GM12874 (cell line): ENCODE results near the gene CREB3L1.

Source experiments
- TF ChIP-seq, protein P1 (sequence below): IDR thresholded peaks from 2 replicates; pipeline ENCODE4 v1.5.1; 2011; ENCODE audit warnings: low read depth, mild to moderate bottlenecking, control low read depth, low read length, moderate library complexity; ENCODE audit not compliant: insufficient read depth

CREB3L1 gene

DNA sequence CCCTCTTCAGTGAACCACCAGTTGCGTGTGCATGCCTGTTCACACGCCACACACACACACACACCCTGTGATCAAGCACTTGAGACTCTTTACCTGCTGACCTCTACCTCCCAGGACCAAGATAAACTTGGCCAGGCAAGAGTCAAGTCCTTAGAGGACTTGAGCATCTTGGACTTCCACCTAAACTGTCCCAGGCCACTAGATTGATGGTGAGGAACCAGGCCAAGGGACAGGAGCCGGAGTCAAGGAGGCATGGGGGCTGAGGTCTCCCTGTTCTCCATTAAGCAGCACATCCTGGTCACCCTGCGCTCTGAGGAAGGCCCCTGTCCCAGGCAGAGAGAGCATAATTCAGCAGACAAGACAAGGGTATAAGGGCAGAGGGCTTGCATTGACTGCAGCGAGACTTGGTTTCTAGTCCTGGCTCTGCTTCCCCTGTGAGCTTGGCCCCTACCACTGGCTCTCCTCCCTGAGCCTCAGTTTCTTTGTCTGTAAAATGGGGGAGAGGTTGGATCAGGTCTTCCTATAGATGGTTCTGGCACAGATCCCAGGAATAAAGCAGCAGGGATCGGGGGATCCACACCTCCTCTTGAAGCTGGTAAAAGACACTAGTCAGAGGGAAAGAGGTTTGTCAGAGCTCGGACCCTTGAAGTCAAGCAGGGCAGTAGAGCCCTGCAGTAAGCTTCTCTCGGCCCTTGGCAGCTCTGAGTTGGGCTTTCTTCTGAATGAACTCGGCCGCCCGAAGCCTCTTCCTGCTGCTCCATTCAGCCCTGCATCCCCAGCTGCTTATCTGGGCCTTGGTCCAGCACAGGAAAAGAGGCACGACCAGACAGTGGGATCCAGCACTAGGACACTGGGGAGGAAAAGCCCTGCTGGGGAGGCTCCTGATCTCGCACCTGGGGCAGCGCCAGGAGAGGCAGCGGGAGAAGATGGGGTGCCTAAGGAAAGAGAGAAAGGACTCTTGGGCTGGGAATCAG lies 2.0 kb downstream of the CREB3L1 start:
- TF ChIP-seq, protein P1, sequence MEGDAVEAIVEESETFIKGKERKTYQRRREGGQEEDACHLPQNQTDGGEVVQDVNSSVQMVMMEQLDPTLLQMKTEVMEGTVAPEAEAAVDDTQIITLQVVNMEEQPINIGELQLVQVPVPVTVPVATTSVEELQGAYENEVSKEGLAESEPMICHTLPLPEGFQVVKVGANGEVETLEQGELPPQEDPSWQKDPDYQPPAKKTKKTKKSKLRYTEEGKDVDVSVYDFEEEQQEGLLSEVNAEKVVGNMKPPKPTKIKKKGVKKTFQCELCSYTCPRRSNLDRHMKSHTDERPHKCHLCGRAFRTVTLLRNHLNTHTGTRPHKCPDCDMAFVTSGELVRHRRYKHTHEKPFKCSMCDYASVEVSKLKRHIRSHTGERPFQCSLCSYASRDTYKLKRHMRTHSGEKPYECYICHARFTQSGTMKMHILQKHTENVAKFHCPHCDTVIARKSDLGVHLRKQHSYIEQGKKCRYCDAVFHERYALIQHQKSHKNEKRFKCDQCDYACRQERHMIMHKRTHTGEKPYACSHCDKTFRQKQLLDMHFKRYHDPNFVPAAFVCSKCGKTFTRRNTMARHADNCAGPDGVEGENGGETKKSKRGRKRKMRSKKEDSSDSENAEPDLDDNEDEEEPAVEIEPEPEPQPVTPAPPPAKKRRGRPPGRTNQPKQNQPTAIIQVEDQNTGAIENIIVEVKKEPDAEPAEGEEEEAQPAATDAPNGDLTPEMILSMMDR: no peak

DNA sequence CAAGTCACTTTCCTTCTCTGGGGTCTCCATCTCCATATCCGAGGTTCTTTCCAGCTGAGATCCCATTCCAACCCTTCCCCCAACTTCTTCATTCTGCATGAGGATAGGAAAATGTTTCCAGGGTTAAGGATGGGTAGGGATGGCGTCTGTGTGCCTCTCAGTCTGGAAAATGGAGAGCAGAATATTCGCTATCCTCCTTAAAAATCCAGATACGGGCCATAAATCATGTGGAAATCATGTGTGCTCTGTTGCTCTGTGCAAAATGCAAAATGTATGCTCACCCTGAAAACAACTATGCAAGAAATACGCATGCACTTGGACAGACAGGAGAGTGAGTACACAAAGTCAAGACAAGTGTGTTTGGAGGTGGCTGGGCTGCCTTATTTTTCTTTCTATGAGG lies 3.2 kb downstream of the CREB3L1 start:
- TF ChIP-seq, protein P1: no peak

DNA sequence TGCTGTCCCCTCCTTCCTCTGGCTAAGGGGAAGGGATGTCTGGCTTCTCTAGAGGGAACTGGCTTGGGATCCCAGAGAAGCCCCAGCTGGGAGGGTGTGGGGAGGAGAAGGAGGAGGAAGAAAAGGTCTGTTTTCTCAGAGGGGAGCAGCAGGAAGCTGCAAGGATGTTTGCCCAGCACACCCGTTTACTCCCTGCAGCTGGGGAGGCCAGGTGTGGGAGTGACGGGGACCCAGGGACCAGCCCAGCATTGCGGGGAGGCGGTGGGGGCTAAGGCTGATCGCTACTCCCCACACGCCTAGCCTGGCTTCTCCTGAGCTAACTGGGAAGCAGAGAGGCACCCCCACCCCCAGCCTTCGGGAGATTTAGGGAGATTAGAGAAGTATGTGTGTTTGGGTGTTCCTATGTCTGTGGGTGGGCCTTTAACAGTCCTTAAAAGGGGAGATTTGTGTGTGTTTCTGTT lies 3.9 kb downstream of the CREB3L1 start:
- TF ChIP-seq, protein P1: no peak

DNA sequence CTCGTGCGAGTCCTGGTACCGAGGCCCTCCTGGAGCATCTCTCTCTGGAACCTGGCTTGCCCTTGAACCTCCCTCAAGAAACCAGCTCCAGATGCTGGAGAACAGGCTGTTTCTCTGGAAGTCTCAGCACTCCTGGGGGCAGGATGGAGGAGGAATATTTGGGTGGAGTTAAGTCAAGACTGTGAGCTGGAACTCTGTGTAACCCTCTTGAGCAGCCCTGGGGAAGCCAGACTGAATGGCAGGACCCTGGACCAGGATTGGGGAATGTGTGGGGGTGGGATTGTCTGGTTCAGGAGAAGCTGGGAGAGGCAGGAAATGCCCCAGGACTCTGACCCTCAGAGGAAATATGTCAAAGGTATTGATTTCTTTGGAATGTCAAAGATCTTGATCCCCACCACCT lies 7.7 kb downstream of the CREB3L1 start:
- TF ChIP-seq, protein P1: no peak

DNA sequence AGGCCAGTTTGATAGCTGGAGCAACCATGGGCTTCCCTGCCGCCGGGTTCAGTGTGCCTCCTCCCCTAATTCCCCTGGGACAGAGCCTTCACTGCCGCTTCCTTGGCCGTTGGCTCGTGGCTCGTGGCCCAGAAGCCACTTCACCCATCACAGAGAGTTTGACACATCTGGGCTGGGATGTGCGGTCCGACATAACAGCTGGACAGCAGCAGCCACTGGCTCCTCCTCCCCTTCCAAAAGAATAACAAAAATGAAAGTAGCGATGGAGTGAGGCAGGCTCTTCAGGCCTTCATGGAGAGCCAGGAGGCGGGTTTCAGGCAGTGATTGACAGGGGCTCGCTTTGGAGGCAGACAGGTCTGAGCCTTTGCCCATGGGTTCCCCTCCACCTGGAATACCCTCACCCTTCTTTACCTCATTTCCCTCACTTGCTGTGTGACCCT lies 8.2 kb downstream of the CREB3L1 start:
- TF ChIP-seq, protein P1: no peak

DNA sequence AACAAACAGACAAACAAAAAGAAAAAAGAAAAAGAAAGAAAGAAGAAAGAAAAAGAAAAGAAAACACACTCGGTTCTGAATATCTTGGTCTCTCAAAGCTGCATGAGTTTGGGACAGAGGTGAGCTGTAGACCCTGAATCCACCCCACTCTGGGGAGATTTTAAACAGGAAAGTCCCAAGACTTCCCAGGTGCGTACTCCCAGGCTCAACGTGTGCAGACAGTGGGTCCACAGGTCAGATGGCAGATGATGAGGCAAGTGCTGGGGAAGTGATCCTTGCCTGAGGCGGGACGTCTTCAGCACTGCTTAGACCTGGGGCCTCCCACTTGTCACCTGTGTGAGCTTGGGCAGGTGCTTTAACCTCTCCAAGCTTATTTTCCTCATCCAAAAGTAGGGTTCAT lies 9.3 kb downstream of the CREB3L1 start:
- TF ChIP-seq, protein P1: no peak

DNA sequence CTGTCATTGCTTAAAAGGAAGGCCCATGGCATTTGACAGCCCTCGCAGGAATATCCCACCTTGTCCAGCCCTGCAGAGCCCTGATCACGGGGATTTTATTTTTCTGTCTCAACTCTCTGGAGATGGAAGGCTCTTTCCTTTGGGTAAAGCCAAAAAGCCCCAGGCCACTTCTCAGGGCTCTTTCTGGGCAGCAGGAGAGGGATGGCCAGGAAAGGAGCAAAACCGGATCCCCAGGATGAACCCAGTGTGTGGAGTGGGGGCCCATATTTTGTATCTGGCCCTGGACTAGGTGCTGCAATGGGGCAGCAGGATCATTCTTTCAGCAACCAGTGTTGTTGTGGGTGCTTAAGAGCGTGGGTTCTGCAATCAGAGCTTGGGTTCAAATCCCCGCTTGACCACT lies 11.0 kb downstream of the CREB3L1 start:
- TF ChIP-seq, protein P1: no peak
